ENCODE measurements around the gene STRADA.
A peak's percentile ranks its signal among the peaks of the same experiment; 100 is the strongest.

Gene STRADA, protein sequence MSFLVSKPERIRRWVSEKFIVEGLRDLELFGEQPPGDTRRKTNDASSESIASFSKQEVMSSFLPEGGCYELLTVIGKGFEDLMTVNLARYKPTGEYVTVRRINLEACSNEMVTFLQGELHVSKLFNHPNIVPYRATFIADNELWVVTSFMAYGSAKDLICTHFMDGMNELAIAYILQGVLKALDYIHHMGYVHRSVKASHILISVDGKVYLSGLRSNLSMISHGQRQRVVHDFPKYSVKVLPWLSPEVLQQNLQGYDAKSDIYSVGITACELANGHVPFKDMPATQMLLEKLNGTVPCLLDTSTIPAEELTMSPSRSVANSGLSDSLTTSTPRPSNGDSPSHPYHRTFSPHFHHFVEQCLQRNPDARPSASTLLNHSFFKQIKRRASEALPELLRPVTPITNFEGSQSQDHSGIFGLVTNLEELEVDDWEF

DNA sequence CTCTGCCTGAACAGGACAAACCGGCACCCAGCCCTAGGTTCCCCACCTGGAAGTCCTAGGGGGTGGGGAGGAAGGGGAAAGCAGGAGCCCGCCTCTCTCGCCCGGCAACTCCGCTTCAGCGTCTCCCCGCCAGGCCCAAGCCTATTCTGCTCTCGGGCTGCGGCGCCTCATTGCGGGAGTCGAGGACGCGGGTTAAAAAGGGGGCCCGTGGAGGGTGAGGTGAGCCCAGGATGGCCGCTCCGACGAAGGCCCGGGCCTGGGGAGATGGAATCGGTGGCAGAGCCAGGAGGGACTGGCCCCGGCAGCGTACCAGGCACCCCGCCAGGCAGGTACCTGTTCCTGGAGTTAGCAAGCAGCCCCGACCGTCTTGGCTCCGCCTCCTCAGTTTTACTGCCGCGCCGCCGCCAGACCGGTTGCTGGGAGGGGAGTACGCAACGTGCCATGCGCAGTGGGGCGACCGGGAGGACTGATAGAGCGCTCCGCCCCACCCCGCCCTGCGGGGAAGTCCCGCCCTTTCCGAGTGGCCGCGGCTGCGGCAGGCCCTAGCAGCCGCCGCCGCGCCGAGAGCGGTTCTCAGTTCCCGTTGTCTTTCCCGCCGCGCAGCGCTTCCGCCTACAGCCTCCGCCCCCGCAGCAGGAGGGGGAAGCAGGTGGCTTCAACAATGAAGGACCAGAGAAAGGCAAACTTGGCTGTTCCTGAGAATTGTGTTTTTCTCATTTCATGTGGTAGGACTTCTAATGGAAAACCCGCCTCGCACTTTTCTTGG is at the start of gene STRADA:
Gene STRADA, minus strand, starts transcription at position 392 of the 766 bp plus-strand sequence. CDS start 13,430 bp downstream, outside the sequence.
- FAIRE-seq (peak; percentile 95), DNase-seq (ENCODE audit: extremely low spot score, insufficient read length, low read depth) (peak; percentile 92)

DNA sequence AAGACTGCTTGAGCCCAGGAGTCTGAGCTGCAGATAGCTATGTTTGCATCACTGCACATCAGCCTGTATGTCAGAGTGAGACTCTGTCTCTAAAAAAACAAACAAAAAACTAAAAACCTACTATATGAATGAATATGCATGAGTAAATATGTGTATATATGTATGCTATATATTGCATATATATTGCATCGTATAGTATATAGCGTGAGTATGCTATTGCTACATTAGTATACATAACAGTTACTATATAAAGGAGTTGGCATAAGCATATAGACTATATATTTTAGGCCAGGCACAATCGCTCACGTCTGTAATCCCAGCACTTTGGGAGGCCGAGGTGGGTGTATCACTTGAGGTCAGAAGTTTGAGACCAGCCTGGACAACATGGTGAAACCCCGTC is 48.5 kb upstream of the STRADA start:
- FAIRE-seq = no peak

DNA sequence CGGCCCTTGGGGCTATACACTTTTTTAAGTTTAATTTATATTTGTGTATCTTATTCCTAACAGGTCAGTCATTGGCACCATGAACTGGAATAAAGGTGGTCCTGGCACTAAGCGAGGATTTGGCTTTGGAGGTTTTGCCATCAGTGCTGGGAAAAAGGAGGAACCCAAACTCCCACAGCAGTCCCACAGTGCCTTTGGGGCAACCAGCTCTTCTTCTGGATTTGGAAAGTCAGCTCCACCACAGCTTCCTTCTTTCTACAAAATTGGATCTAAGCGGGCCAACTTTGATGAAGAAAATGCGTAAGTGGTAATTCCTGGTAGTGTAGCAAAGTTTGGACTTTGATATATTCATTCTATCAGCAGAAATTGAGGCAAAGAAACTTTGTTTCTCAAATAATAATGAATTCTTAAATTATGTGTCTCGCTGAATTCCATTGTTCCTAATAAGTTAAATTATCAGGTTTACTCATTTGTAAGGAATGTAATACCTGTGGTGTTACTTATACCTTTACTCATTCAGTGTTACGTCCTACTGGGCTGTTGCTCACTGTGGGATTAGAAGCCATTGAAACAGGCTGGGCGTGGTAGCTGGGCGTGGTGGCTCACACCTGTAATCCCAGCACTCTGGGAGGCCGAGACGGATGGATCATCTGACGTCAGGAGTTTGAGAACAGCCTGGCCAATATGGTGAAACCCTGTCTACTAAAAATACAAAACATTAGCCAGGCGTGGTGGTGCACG is 45.5 kb upstream of the STRADA start:
- DNase-seq (ENCODE audit: extremely low spot score, insufficient read length, low read depth) = no peak
- FAIRE-seq = no peak

More for the DNA sequence above, 48.5 kb upstream of the STRADA start:
- DNase-seq (ENCODE audit: extremely low spot score, insufficient read length, low read depth) = no peak

DNA sequence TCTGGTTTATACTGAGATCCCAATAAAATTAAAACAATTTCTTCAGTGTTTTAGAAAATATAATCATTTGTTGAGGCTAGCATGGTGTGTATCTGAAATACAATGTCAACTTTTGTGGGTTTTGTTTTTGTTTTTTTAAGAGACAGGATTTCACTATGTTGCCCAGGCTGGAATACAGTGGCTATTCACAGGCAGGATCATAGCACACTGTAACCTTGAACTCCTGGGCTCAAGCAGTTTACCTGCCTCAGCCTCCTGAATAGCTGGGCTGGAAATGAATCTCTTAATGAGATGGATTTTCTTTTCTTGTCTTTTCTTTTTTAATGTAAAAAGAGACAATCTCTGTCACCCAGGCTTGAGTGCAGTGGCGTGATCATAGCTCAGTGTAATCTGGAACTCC is 44.5 kb upstream of the STRADA start:
- DNase-seq (ENCODE audit: extremely low spot score, insufficient read length, low read depth) = no peak
- FAIRE-seq = no peak

DNA sequence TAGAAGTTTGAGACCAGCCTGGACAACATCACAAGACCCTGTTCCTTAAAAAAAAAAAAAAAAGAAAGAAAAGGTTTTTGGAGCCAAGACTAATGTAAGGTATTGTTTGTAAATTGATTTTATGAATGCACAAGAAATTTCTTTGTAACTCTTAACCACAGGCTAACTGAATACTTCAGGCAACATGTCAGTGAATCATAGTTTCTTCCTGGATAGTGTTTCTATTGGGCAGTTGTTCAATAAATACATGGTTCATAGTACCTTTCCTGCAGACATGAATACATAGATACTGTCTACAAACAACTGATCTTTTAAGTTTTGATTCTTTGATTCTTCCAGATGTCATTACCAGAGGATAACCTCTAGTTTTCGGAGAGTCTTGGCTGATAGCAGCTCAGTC is 44.0 kb upstream of the STRADA start:
- FAIRE-seq = no peak
- DNase-seq (ENCODE audit: extremely low spot score, insufficient read length, low read depth) = no peak

DNA sequence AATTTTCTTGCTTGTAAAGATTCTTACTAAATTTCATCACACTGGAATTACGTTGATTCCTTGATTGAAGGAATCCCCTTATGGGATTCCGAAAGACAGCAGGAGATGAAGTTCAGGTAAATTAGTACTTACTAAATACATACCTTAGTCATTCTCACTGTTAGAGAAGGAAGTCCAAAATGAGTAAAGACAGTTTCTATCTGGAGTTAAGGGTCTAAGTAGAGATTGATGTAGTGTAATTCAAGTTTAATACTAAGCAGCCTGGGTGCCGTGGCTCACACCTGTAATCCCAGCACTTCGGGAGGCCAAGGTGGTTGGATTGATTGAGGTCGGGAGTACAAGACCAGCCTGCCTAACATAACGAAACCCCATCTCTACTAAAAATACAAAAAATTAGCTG is 41.9 kb upstream of the STRADA start:
- DNase-seq (ENCODE audit: extremely low spot score, insufficient read length, low read depth) (no peak), FAIRE-seq (no peak)

DNA sequence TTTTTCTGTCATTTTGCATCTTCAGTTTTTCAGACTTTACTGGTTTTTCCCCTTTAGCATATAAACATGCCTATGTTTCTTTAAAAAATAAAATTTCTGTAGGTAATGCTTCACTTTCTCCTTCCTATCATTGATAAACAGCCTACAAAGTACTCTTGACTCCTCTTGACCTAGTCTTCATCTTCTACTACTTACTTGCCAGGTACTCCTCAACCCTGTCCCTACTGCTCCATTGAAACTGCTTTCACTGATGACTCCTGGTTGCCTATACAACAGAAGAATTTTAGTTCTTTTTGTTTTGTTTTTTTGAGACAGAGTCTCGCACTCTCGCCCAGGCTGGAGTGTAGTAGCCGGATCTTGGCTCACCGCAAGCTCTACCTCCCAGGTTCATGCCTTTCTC is 39.3 kb upstream of the STRADA start:
- DNase-seq (ENCODE audit: extremely low spot score, insufficient read length, low read depth) = no peak
- no peak for FAIRE-seq

DNA sequence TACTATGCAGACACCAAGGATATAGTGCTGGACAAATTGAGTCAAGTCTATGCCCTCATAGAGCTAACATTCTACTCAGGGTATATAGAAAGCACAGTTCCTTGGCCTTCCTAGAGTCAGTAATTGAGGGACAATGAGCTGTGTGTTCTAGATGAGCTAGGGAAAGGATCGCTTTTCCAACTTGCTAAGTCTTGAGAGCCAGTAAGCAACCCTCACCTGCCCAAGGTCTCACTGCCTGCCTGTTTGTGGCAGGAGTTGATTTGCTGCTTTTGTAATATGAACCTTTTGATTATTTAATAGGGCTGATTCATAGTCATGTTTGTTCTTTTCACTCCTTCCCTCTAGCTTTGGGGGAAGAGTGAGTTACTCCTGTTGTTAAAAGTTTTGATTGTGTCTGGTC is 38.9 kb upstream of the STRADA start:
- FAIRE-seq (no peak), DNase-seq (ENCODE audit: extremely low spot score, insufficient read length, low read depth) (no peak)

DNA sequence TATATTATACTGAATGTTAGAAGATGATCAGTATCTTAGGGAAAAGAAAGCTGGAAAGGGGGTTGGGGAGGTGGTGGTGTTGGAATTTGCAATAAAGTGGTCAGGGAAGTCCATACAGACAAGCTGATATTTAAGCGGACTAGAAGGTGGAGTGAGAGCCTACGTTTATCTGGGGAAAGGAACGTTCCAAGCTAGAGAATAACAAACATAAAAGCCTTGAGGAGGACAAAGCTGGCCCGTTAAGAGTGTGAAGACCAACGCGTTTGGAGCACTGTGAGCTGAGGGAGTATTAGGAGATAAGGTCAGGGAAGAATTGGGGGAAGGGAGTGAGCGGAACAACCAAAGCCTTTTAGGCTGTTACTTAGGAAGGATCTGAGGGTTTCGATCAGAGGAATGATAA is 33.8 kb upstream of the STRADA start:
- DNase-seq (ENCODE audit: extremely low spot score, insufficient read length, low read depth) = no peak
- FAIRE-seq = no peak

DNA sequence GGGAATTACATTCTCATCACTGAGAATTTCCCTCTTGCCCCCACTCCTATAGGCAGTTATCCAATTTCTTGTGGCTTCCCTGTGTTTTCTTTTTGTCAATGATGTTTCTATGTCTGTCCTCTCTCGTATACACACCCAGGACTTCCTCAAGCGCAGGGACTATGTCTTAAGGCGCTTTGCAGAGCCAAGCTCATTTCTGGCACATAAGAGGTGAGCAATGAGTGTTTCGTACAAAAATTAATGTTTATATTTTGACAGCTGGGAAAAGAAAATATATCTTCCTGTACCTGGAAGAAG is 33.3 kb upstream of the STRADA start:
- FAIRE-seq (no peak), DNase-seq (ENCODE audit: extremely low spot score, insufficient read length, low read depth) (no peak)

DNA sequence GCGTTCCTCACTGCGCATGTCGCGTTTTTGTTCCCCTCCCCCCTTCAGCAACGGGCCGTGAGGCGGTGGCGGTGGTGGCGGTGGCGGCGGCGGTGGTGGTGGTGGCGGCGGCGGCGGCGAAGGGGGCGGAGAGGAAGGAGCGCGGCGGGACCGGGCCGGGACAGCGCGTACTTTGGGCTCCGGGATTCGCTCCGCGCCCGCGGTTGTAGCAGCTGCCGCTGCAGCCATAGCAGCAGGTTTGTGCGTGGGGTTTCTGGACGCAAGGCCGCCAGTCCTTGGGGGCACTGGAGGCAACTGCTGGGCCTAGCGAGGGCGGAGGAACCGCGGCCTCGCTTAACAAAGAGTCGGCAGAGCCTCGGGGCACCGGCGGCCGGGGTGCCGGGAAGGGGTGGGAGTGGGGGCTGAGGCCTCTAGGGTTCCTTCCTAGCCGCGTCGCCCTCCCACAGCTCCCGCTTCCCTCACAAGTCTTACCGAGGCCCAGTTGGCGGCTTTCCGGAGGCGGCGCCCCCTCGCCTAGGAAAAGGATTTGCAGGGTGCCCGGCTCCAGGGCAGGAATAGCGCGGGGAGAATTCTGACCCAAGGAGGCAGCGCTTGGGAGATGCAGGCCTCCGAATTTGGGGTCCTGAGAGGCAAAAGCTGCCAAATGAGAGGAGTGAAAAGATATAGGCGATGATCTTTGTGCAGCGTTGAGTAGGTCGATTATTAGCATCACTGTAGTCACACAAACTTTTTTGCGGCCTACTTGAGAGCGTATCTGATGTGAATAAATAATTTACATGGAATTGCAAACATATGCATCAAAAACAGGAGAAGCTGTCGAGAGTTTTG is 32.8 kb upstream of the STRADA start, which contains the start of gene DDX42:
Gene DDX42, plus strand, starts transcription at position 30 of the 828 bp plus-strand sequence. CDS start 12,880 bp downstream, outside the sequence.
- FAIRE-seq (no peak), DNase-seq (ENCODE audit: extremely low spot score, insufficient read length, low read depth) (no peak)

DNA sequence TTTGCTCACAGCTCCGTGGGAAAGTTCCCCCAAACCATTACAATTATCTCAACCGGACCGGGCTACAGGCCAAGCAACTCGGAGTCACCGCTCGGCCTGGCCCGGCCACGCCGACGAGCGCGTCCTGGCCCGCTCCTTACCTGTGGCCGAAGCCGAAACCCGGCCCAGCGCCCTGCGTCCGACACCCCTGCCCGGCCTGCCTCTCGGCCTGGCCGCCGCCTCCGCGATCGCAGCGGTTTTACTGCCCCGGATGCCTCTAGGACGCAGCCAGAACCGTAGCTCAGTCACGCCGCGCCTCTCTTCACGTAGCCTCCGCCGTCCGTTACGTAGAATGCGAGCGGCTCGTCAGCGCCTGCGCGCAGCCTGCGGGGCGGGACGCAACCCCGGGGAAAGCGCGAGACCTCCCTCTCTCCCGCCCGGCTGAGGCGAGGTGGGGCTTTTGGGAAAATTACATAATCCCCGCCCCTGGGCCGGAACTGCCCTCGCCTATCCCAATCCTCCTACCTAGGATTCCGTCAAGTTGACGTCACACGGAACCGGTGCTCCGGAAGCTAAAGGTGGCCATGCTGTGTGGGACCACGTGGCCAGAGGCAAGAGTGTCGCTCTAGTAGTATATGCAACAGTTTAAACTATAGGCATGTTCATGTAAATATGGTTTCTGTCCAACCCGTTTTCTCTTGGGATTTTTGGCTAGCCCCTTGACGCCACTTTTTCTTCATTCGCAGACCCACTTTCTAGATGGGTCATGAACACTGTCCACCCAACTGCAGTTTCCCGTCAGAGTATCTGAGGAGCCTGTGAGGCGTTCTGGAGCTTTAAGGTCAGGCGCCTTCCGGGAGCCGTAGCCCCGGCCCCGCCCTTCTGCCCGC is 31.9 kb upstream of the STRADA start, which contains the start of gene CCDC47:
Gene CCDC47, minus strand, starts transcription at position 326 of the 869 bp plus-strand sequence. CDS start 7,422 bp downstream, outside the sequence.
- FAIRE-seq (peak; percentile 98), DNase-seq (ENCODE audit: extremely low spot score, insufficient read length, low read depth) (peak; percentile 93)

DNA sequence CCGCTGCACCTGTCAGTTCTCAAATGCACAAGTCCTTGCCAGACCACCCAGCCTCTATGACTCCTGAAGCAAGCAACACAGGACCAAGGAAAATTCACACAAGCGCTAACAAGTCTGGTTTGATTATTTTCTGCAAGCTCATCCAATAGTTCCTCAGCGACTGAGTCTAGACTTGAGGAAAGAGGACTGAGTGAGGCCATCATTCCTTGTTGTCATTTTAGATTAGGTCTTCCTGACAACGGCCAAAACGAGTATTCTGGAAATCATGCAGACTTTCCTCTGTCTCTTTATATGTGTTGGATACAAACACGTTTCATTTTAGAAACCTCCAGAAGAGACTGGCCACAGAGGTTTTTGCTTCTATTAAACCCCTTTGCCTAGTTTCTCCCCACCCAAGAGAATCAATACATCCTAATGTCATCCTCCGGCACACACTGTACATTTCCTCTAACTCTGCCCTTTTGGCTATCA is 31.2 kb upstream of the STRADA start:
- FAIRE-seq = no peak
- no peak for DNase-seq (ENCODE audit: extremely low spot score, insufficient read length, low read depth)

DNA sequence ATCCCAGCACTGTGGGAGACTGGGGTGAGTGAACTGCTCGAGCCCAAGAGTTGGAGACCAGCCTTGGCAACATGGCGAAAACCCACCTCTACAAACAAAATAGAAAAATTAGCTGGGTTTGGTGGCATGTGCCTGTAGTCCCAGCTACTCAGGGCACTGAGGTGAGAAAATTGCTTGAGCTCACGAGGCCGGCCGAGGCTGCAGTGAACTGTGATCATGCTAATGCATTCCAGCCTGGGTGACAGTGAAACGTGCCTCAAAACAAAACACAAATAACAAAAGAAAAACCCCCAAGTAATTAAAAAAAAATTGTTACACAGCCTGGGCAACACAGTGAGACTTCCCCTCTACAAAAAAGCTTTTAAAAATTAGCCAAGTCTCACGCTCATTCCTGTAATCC is 26.8 kb upstream of the STRADA start:
- FAIRE-seq = no peak

DNA sequence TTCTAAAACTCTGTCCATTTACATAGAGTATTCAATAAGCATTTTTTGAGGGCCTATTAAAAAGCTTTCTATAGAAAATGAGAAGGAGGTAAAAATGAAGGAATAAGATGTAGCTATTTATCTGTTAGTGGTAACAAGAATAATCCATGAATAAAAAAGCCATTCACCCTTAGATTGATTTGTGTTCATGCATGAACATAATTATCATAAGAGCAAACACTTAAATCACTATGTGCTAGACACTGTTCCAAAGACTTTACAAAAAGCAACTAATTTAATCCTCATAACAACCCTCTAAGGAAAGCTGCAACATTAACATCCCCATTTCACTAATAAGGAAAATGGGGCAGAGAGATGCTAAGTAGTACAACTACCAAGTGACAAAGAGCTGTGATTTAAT is 25.2 kb upstream of the STRADA start:
- DNase-seq (ENCODE audit: extremely low spot score, insufficient read length, low read depth) = no peak
- FAIRE-seq = no peak

More for the DNA sequence above, 26.8 kb upstream of the STRADA start:
- no peak for DNase-seq (ENCODE audit: extremely low spot score, insufficient read length, low read depth)

DNA sequence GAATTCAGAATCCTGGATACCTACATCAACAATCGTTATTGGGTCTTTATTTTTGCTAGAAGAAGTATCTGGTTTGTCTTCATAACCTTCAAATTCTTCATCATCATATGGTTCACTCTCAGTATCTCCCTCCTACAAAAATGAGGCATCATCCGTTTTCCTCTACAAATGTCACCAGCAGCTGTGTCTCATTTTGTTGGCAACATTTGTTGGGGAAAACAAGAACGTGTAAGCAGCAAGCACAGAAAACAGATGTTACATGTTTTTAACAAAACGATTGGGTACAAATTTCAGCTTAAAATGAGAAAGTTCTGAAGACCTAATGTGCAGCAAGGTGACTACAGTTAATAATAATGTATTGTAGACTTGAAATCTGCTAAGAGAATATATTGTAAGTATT is 23.1 kb upstream of the STRADA start:
- no peak for DNase-seq (ENCODE audit: extremely low spot score, insufficient read length, low read depth)
- no peak for FAIRE-seq

DNA sequence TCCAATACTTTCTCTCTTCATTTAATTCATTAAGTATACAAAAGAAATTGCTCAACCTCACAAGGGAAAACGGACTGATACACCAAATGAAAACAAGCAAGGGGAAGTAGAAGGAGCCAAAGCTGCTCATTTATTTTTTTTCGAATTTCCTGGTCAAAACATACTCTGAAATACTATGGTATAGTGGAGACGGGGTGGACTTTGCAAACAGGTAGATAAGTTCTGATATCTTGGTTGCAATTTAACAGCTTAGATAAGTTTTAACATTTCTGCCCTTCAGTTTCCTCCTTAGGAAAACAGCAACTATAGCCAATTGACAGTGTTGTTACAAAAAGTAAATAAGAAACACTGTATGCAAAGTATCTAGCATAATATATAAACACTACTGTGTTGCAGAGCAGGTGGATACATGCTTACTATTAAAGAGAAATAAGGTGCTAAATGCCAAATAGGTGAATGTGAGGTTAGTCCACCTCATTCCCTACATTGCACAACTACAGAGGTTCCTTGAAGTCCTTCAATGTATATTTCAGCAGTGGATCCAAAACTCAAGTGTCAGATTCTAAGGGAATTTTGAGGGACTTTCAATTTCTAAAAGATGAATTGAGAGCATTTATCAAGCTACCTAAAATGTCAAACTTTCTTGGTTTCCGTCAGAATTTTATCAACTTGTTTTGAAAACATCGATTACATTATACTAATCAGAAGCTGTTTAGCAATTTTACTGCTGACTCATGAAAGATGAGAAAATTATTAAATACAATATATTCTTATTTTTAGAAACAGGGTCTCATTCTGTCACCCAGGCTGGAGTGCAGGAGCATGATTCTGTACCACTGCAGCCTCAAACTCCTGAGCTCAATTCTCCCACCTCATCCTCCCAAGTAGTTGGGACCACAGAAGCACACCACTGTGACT is 20.8 kb upstream of the STRADA start:
- FAIRE-seq (no peak), DNase-seq (ENCODE audit: extremely low spot score, insufficient read length, low read depth) (no peak)

All from GM18507 (cell line).